ENCODE results near the gene CLDN24. TPM values are rescaled to one million over a fixed set of nuclear protein-coding genes. Genes with fewer than 3 reads are reported as not detected.

Gene CLDN24
- total RNA-seq, 1 experiment from 2014 or later: not detected

DNA sequence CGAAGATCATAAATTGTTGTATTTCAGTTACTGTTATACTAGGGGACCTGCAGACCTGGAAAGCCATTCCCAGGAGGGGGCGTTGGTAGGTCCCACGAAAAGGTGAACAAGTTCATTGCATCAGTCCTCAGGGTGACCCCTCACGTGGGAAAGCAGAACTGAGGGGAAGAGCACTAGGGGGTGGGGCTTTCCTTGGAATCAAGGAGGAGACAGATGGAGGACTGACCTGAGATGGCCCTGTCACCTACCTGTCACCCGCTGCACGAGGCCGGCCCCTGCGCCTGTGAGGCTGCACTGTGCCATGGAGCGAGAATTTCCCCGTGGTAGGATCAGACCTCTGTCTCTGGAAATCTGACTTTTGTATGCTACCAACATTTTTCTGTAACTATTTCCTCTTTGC is 41.8 kb upstream of the CLDN24 start:
- TF ChIP-seq FOXP1 (CRISPR knock-in tag; IDR thresholded peaks at IDR 0.05; ENCODE audit: borderline replicate concordance) (no peak), GABPB1 (CRISPR knock-in tag; IDR thresholded peaks at IDR 0.05) (peak; percentile 65), MYBL2 (CRISPR knock-in tag; IDR thresholded peaks at IDR 0.05) (no peak)
- ATAC-seq (peak; percentile 76), DNase-seq (ENCODE audit: low spot score) (peak; percentile 22)
- ChIA-PET CTCF (interaction anchor here (0.8 kb wide), 2 partner anchors 43 to 72 kb away, joined by 3 to 4 read pairs; no protein-coding TSS in a partner anchor), POLR2A (no interaction called here)
- H3K27me3 Mint-ChIP-seq (ENCODE audit: low read depth): no peaks in the 10 kb centered on the region
- no peak overlapping the region for H3K4me3 Mint-ChIP-seq
- no peak overlapping the region for H3K27ac Mint-ChIP-seq
- H3K36me3 Mint-ChIP-seq: no peaks in the 10 kb centered on the region
- H3K9me3 Mint-ChIP-seq: peaks cover 6% of the 10 kb centered on the region
- peaks cover 7% of the 10 kb centered on the region; the same call in 1 of the 2 replicates for H3K4me1 Mint-ChIP-seq

DNA sequence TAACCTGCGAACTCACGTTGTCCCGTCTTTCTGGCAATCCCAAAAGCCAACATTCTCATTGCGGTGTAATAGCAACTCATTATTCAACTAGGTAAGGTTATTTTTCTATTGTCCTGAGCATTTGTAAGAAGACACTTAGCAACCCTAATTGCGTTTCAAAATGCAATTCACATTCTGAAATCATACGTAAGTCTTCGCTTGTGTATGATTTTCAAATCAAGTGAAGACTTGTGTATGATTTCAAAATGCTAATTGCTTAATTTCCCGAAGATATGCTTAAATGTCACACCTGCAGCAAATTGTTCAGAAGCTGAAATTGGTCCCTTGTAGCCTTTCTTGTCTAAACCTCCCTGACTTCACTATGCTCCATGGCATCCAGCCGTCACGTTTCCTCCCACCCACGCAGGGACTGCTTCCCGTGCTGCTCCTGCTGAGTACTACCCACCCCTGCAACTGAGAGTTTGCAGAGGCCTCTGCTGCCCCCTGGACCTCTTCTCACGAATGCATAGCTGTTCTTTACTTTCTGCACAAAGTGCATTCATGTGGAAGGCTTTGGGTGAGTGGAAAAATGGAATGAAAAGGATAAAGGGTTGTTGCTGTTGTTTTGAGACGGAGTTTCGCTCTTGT is 40.8 kb upstream of the CLDN24 start:
- Mint-ChIP-seq H3K27ac (no peak overlapping the region), H3K9me3 (peaks cover 6% of the 10 kb centered on the region), H3K4me3 (no peak overlapping the region), H3K4me1 (peaks cover 12% of the 10 kb centered on the region), H3K27me3 (ENCODE audit: low read depth) (no peaks in the 10 kb centered on the region), H3K36me3 (no peaks in the 10 kb centered on the region)
- peak; percentile 30 for DNase-seq (ENCODE audit: low spot score)
- POLR2A ChIA-PET: no interaction called here
- peak; percentile 58 for ATAC-seq
- TF ChIP-seq, protein P1, sequence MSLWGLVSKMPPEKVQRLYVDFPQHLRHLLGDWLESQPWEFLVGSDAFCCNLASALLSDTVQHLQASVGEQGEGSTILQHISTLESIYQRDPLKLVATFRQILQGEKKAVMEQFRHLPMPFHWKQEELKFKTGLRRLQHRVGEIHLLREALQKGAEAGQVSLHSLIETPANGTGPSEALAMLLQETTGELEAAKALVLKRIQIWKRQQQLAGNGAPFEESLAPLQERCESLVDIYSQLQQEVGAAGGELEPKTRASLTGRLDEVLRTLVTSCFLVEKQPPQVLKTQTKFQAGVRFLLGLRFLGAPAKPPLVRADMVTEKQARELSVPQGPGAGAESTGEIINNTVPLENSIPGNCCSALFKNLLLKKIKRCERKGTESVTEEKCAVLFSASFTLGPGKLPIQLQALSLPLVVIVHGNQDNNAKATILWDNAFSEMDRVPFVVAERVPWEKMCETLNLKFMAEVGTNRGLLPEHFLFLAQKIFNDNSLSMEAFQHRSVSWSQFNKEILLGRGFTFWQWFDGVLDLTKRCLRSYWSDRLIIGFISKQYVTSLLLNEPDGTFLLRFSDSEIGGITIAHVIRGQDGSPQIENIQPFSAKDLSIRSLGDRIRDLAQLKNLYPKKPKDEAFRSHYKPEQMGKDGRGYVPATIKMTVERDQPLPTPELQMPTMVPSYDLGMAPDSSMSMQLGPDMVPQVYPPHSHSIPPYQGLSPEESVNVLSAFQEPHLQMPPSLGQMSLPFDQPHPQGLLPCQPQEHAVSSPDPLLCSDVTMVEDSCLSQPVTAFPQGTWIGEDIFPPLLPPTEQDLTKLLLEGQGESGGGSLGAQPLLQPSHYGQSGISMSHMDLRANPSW (CRISPR knock-in tag; conservative IDR thresholded peaks at IDR 0.05; ENCODE audit: low read depth): no peak
- TF ChIP-seq RORB (CRISPR knock-in tag; IDR thresholded peaks at IDR 0.05): no peak
- no peak for TF ChIP-seq SOX15 (CRISPR knock-in tag; IDR thresholded peaks at IDR 0.05)
- CTCF ChIA-PET: interaction anchor here (0.5 to 1.6 kb wide), 7 partner anchors 10 to 425 kb away, joined by 3 to 5 read pairs (median 4); no protein-coding TSS in a partner anchor

DNA sequence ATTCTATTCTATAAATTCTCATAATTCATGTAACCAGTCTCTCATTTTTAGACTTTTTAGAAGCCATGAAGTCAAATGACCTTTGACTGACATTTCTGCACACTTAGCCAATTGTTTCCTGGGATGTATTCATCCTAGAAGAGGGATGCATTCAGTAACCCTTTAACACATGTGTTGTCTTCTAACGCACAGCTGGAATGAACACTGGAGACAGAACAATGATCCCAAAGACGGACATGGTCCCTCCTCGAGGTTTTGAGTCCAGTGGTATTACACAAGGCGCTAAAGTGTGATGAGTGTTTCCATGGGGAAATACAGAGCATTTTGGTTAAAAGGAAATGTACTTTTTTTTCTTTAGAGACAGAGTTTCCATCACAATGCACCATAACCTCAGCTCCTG is 39.8 kb upstream of the CLDN24 start:
- ATAC-seq (no peak), DNase-seq (ENCODE audit: low spot score) (no peak)
- ChIA-PET CTCF (interaction anchor here (0.8 to 1.6 kb wide), 2 partner anchors 37 to 424 kb away, joined by 3 to 5 read pairs; no protein-coding TSS in a partner anchor), POLR2A (no interaction called here)
- Mint-ChIP-seq H3K36me3 (no peaks in the 10 kb centered on the region), H3K9me3 (peaks cover 6% of the 10 kb centered on the region), H3K27ac (no peak overlapping the region), H3K4me1 (peaks cover 15% of the 10 kb centered on the region), H3K27me3 (ENCODE audit: low read depth) (no peaks in the 10 kb centered on the region; the same call in 1 of the 2 replicates), H3K4me3 (no peak overlapping the region)
- TF ChIP-seq FOXP1 (CRISPR knock-in tag; IDR thresholded peaks at IDR 0.05; ENCODE audit: borderline replicate concordance): no peak
- TF ChIP-seq, protein P2, sequence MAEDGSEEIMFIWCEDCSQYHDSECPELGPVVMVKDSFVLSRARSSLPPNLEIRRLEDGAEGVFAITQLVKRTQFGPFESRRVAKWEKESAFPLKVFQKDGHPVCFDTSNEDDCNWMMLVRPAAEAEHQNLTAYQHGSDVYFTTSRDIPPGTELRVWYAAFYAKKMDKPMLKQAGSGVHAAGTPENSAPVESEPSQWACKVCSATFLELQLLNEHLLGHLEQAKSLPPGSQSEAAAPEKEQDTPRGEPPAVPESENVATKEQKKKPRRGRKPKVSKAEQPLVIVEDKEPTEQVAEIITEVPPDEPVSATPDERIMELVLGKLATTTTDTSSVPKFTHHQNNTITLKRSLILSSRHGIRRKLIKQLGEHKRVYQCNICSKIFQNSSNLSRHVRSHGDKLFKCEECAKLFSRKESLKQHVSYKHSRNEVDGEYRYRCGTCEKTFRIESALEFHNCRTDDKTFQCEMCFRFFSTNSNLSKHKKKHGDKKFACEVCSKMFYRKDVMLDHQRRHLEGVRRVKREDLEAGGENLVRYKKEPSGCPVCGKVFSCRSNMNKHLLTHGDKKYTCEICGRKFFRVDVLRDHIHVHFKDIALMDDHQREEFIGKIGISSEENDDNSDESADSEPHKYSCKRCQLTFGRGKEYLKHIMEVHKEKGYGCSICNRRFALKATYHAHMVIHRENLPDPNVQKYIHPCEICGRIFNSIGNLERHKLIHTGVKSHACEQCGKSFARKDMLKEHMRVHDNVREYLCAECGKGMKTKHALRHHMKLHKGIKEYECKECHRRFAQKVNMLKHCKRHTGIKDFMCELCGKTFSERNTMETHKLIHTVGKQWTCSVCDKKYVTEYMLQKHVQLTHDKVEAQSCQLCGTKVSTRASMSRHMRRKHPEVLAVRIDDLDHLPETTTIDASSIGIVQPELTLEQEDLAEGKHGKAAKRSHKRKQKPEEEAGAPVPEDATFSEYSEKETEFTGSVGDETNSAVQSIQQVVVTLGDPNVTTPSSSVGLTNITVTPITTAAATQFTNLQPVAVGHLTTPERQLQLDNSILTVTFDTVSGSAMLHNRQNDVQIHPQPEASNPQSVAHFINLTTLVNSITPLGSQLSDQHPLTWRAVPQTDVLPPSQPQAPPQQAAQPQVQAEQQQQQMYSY (CRISPR knock-in tag; IDR thresholded peaks at IDR 0.05): no peak
- no peak for TF ChIP-seq SOX15 (CRISPR knock-in tag; IDR thresholded peaks at IDR 0.05)
- TF ChIP-seq, protein P3, sequence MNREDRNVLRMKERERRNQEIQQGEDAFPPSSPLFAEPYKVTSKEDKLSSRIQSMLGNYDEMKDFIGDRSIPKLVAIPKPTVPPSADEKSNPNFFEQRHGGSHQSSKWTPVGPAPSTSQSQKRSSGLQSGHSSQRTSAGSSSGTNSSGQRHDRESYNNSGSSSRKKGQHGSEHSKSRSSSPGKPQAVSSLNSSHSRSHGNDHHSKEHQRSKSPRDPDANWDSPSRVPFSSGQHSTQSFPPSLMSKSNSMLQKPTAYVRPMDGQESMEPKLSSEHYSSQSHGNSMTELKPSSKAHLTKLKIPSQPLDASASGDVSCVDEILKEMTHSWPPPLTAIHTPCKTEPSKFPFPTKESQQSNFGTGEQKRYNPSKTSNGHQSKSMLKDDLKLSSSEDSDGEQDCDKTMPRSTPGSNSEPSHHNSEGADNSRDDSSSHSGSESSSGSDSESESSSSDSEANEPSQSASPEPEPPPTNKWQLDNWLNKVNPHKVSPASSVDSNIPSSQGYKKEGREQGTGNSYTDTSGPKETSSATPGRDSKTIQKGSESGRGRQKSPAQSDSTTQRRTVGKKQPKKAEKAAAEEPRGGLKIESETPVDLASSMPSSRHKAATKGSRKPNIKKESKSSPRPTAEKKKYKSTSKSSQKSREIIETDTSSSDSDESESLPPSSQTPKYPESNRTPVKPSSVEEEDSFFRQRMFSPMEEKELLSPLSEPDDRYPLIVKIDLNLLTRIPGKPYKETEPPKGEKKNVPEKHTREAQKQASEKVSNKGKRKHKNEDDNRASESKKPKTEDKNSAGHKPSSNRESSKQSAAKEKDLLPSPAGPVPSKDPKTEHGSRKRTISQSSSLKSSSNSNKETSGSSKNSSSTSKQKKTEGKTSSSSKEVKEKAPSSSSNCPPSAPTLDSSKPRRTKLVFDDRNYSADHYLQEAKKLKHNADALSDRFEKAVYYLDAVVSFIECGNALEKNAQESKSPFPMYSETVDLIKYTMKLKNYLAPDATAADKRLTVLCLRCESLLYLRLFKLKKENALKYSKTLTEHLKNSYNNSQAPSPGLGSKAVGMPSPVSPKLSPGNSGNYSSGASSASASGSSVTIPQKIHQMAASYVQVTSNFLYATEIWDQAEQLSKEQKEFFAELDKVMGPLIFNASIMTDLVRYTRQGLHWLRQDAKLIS (CRISPR knock-in tag; IDR thresholded peaks at IDR 0.05; ENCODE audit: borderline replicate concordance): no peak
- TF ChIP-seq, protein P4, sequence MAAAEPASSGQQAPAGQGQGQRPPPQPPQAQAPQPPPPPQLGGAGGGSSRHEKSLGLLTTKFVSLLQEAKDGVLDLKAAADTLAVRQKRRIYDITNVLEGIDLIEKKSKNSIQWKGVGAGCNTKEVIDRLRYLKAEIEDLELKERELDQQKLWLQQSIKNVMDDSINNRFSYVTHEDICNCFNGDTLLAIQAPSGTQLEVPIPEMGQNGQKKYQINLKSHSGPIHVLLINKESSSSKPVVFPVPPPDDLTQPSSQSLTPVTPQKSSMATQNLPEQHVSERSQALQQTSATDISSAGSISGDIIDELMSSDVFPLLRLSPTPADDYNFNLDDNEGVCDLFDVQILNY (CRISPR knock-in tag; IDR thresholded peaks at IDR 0.05): no peak
- TF ChIP-seq ZNF138 (CRISPR knock-in tag; conservative IDR thresholded peaks at IDR 0.05): no peak
- TF ChIP-seq, protein P5, sequence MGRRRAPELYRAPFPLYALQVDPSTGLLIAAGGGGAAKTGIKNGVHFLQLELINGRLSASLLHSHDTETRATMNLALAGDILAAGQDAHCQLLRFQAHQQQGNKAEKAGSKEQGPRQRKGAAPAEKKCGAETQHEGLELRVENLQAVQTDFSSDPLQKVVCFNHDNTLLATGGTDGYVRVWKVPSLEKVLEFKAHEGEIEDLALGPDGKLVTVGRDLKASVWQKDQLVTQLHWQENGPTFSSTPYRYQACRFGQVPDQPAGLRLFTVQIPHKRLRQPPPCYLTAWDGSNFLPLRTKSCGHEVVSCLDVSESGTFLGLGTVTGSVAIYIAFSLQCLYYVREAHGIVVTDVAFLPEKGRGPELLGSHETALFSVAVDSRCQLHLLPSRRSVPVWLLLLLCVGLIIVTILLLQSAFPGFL (CRISPR knock-in tag; IDR thresholded peaks at IDR 0.05; ENCODE audit: borderline replicate concordance): no peak
- TF ChIP-seq, protein P6, sequence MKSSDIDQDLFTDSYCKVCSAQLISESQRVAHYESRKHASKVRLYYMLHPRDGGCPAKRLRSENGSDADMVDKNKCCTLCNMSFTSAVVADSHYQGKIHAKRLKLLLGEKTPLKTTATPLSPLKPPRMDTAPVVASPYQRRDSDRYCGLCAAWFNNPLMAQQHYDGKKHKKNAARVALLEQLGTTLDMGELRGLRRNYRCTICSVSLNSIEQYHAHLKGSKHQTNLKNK (CRISPR knock-in tag; IDR thresholded peaks at IDR 0.05): no peak
- TF ChIP-seq, protein P7, sequence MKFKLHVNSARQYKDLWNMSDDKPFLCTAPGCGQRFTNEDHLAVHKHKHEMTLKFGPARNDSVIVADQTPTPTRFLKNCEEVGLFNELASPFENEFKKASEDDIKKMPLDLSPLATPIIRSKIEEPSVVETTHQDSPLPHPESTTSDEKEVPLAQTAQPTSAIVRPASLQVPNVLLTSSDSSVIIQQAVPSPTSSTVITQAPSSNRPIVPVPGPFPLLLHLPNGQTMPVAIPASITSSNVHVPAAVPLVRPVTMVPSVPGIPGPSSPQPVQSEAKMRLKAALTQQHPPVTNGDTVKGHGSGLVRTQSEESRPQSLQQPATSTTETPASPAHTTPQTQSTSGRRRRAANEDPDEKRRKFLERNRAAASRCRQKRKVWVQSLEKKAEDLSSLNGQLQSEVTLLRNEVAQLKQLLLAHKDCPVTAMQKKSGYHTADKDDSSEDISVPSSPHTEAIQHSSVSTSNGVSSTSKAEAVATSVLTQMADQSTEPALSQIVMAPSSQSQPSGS (CRISPR knock-in tag; IDR thresholded peaks at IDR 0.05; ENCODE audit: borderline replicate concordance, low read depth): no peak
